Activated CD8-positive, alpha-beta T cell treated with anti-CD3 and anti-CD28 coated beads, Interleukin-2, amount 10 ng/mL, durations not matched to agents 7 days and 5 days (primary cell): ENCODE data around the gene KCNK4. TPM values are rescaled to one million over a fixed set of nuclear protein-coding genes. Genes with fewer than 3 reads are reported as not detected.
"Not testable (repeated sequence)": the region's sequence is repeated elsewhere in the genome, so short reads cannot be mapped to it uniquely, and the experiment has no call there.

ENCODE experiments used
- ATAC-seq: fragments of 150-1000 bp; cut with Tn5 transposase; one replicate; pipeline ENCODE4 v1.10.0; 2021; ENCODE audit warnings: moderate library complexity
- CTCF ChIA-PET: fragments of 350-600 bp; sonication (Branson Sonifier 250); formaldehyde crosslinking; loops from one replicate; lab custom pipeline; 2021; ENCODE audit warnings: antibody characterized with exemption; lab: Charles Lee
- POLR2A ChIA-PET: fragments of 350-600 bp; sonication (Branson Sonifier 250); formaldehyde crosslinking; loops from one replicate; lab custom pipeline; 2021; ENCODE audit warnings: antibody characterized with exemption; lab: Charles Lee
- DNase-seq: peaks from one replicate; pipeline ENCODE4 v3.0.0-alpha.2; 2020
- H3K27ac Mint-ChIP-seq: one replicate; pipeline ENCODE4 v1.8.0; 2021; ENCODE audit warnings: mild to moderate bottlenecking, mixed read lengths
- H3K27me3 Mint-ChIP-seq: one replicate; pipeline ENCODE4 v1.8.0; 2021; ENCODE audit warnings: low read depth, mixed read lengths
- H3K36me3 Mint-ChIP-seq: one replicate; pipeline ENCODE4 v1.8.0; 2021; ENCODE audit warnings: low read depth, mixed read lengths
- H3K4me1 Mint-ChIP-seq: one replicate; pipeline ENCODE4 v1.8.0; 2021; ENCODE audit warnings: low read depth, mixed read lengths
- H3K4me3 Mint-ChIP-seq: one replicate; pipeline ENCODE4 v1.8.0; 2021; ENCODE audit warnings: mild to moderate bottlenecking, mixed read lengths
- H3K9me3 Mint-ChIP-seq: one replicate; pipeline ENCODE4 v1.8.0; 2022; ENCODE audit warnings: mixed read lengths; ENCODE audit not compliant: insufficient read depth
- total RNA-seq, 2 experiments: library from RNA; stranded (reverse); gene quantifications; one replicate each; pipeline ENCODE4 v1.2.3, GENCODE V29; 2021

The KCNK4 gene
- total RNA-seq, 2 experiments from 2014 or later, result not detected

GRCh38 chr11:64303109-64304031 lies 12.3 kb downstream of the KCNK4 start:
- H3K27me3 Mint-ChIP-seq, result peaks cover 25% of the 10 kb centered on the region
- no peak for DNase-seq
- peak overlapping the region; percentile 99 for H3K27ac Mint-ChIP-seq
- no peaks in the 10 kb centered on the region for H3K9me3 Mint-ChIP-seq
- H3K4me1 Mint-ChIP-seq, result peaks cover 52% of the 10 kb centered on the region
- ATAC-seq, result no peak
- peaks cover 13% of the 10 kb centered on the region for H3K36me3 Mint-ChIP-seq
- ChIA-PET CTCF (interaction anchor here (1.1 to 5.8 kb wide), 18 partner anchors 9 to 302 kb away, joined by 3 to 165 read pairs (median 16); partner anchors contain the start of genes BAD, CCDC88B, FERMT3 and GPR137), POLR2A (interaction anchor here (0.9 to 5.5 kb wide), 9 partner anchors 10 to 117 kb away, joined by 3 to 42 read pairs (median 14); partner anchors contain the start of genes BAD, FERMT3, GPR137 and PRDX5)
- H3K4me3 Mint-ChIP-seq, result peak overlapping the region; percentile 88

GRCh38 chr11:64304032-64304315 lies 12.9 kb downstream of the KCNK4 start:
- Mint-ChIP-seq H3K4me3 (peak overlapping the region; percentile 88), H3K36me3 (peaks cover 13% of the 10 kb centered on the region), H3K4me1 (peaks cover 52% of the 10 kb centered on the region), H3K27me3 (peaks cover 21% of the 10 kb centered on the region), H3K27ac (peak overlapping the region; percentile 99), H3K9me3 (no peaks in the 10 kb centered on the region)
- ChIA-PET POLR2A (interaction anchor here (0.9 to 5.5 kb wide), 9 partner anchors 11 to 118 kb away, joined by 3 to 42 read pairs (median 14); partner anchors contain the start of genes BAD, FERMT3, GPR137 and PRDX5), CTCF (interaction anchor here (1.0 to 5.8 kb wide), 23 partner anchors 9 to 303 kb away, joined by 3 to 165 read pairs (median 12); partner anchors contain the start of genes BAD, CCDC88B, DNAJC4 and FERMT3)
- no peak for ATAC-seq
- DNase-seq, result no peak

GRCh38 chr11:64304316-64305072 lies 13.4 kb downstream of the KCNK4 start:
- peak; percentile 45 for ATAC-seq
- H3K27ac Mint-ChIP-seq, result peak overlapping the region; percentile 99
- H3K4me3 Mint-ChIP-seq, result peak overlapping the region; percentile 88
- no peaks in the 10 kb centered on the region for H3K9me3 Mint-ChIP-seq
- POLR2A ChIA-PET, result interaction anchor here (0.9 to 5.5 kb wide), 13 partner anchors 11 to 119 kb away, joined by 3 to 42 read pairs (median 5); partner anchors contain the start of genes BAD, FERMT3, GPR137 and NUDT22
- peak; percentile 97 for DNase-seq
- peaks cover 52% of the 10 kb centered on the region for H3K4me1 Mint-ChIP-seq
- peaks cover 15% of the 10 kb centered on the region for H3K36me3 Mint-ChIP-seq
- CTCF ChIA-PET, result interaction anchor here (0.7 to 5.8 kb wide), 27 partner anchors 9 to 466 kb away, joined by 3 to 165 read pairs (median 9); partner anchors contain the start of genes BAD, CCDC88B, DNAJC4 and FERMT3
- peaks cover 15% of the 10 kb centered on the region for H3K27me3 Mint-ChIP-seq

DNA sequence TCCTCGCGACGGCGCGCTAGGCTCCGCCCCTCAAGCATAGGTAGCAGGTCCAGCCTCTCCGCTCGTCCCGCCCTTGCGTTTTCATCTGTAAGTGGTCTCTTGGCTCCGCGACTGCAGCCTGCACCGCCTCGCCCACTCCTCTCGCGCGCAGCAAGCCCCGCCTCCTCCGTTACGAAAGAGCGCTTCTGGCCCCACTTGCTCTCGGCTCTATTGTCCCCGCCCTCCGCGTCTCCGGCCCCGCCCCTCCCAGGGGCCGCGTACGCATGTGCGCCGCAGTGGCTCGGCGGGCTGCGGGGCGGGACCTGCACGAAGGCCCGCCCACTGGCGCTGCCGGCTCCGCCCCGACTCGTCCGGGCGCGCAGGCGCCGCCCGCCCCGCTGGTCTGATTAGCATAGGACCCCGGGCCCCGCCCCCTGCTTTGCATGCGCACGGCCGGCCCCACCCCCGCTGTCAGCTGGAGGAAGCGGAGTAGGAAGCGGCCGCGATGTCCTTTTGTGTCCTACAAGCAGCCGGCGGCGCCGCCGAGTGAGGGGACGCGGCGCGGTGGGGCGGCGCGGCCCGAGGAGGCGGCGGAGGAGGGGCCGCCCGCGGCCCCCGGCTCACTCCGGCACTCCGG lies 14.1 kb downstream of the KCNK4 start, which contains the start of gene ESRRA:
Gene ESRRA, plus strand, starts transcription at position 450 of the 616 bp plus-strand sequence. CDS start 1,656 bp downstream, outside the sequence.
- no peaks in the 10 kb centered on the region for H3K9me3 Mint-ChIP-seq
- CTCF ChIA-PET, result interaction anchor here (0.7 to 5.8 kb wide), 24 partner anchors 11 to 467 kb away, joined by 3 to 165 read pairs (median 10); partner anchors contain the start of genes BAD, DNAJC4, FERMT3 and GPR137
- peaks cover 17% of the 10 kb centered on the region for H3K36me3 Mint-ChIP-seq
- peaks cover 9% of the 10 kb centered on the region for H3K27me3 Mint-ChIP-seq
- peak; percentile 100 for DNase-seq
- POLR2A ChIA-PET, result interaction anchor here (0.9 to 5.5 kb wide), 10 partner anchors 12 to 119 kb away, joined by 3 to 42 read pairs (median 10); partner anchors contain the start of genes BAD, FERMT3, GPR137 and NUDT22
- peak within 1 kb of the TSS; percentile 95 for H3K4me3 Mint-ChIP-seq
- ATAC-seq, result peak; percentile 80
- peaks cover 52% of the 10 kb centered on the region for H3K4me1 Mint-ChIP-seq
- H3K27ac Mint-ChIP-seq, result peak within 1 kb of the TSS; percentile 99

DNA sequence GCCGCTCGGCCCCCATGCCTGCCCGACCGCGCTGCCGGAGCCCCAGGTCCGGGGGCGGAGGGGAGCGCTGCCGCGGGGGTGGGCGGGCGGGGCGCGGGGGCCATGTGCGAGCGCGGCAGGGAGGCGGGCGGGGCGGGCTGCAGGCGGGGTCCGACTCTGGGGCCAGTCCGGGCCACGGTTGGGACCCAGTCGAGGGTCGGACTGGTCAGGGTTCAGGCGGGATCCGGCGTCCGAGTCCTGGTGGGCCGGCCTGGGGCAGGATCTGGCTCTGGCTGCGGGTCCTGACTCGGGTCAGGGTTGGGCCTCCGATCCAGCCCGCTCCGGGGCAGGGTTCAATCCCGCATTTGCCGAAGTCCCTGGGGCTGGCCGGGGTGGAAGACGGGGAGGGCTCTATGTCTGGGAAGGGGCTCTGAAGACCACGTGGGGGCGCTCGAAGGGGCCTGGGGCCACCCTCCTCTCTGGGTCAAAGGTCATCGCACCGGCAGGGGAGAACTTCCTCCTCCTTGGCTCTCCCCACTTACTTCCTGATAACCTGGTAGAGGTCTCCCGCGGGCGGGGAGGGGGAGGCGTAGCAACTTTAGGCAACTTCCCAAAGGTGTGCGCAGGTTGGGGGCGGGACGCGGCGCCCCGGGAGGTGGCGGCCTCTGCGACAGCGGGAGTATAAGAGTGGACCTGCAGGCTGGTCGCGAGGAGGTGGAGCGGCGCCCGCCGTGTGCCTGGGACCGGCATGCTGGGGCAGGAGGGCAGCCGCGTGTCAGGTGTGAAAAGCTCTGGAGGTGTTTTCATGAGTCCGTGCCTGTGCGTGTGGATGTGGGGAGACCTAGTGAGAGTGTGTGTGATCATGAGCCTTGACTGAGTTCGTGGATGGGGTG lies 14.8 kb downstream of the KCNK4 start:
- CTCF ChIA-PET, result interaction anchor here (1.4 to 5.8 kb wide), 10 partner anchors 12 to 121 kb away, joined by 4 to 148 read pairs (median 16); partner anchors contain the start of genes PPP1R14B, PRDX5, STIP1 and TRMT112
- ATAC-seq (peak; percentile 8), DNase-seq (peak; percentile 75)
- Mint-ChIP-seq H3K36me3 (peaks cover 20% of the 10 kb centered on the region), H3K27me3 (peaks cover 1% of the 10 kb centered on the region), H3K4me1 (peaks cover 48% of the 10 kb centered on the region), H3K9me3 (no peaks in the 10 kb centered on the region), H3K4me3 (peak overlapping the region; percentile 95), H3K27ac (peak overlapping the region; percentile 91)
- POLR2A ChIA-PET, result interaction anchor here (0.7 to 5.5 kb wide), 5 partner anchors 12 to 120 kb away, joined by 4 to 42 read pairs (median 39); partner anchors contain the start of genes FERMT3, PRDX5, STIP1 and TRMT112

- Mint-ChIP-seq H3K27ac (peak overlapping the region; percentile 91), H3K36me3 (peaks cover 23% of the 10 kb centered on the region), H3K4me1 (peaks cover 52% of the 10 kb centered on the region), H3K4me3 (peak overlapping the region; percentile 95), H3K27me3 (no peaks in the 10 kb centered on the region), H3K9me3 (no peaks in the 10 kb centered on the region)
- DNase-seq, result no peak
- ATAC-seq, result no peak
- ChIA-PET POLR2A (interaction anchor here (0.7 to 5.5 kb wide), 2 partner anchors 11 to 35 kb away, joined by 4 to 39 read pairs; partner anchors contain the start of genes PRDX5 and TRMT112), CTCF (interaction anchor here (1.9 kb wide), 1 partner anchor 25 kb away, joined by 7 read pairs; no protein-coding TSS in a partner anchor)
Observed at GRCh38 chr11:64306563-64306875, 15.4 kb downstream of the KCNK4 start.

DNA sequence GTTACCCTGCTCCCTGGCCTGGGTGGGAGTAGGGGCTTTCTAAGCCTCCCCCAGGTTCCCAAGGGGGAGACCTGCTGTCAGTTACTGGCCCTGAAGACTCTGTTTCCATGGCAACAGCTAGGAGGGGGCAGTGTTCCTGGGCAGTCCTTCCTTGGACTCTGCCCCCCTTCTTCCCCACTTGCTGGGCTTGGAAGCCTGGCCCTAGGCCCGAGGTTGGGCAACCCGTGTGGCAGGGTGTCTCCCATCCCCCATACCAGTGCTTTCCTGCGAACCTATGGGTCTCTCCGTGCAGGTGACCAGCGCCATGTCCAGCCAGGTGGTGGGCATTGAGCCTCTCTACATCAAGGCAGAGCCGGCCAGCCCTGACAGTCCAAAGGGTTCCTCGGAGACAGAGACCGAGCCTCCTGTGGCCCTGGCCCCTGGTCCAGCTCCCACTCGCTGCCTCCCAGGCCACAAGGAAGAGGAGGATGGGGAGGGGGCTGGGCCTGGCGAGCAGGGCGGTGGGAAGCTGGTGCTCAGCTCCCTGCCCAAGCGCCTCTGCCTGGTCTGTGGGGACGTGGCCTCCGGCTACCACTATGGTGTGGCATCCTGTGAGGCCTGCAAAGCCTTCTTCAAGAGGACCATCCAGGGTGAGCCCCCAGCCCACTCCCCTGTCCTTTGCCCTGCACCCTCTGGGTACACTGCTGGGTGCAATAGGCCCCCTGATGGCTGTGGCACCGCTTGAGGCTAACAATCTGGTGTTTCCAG lies 15.9 kb downstream of the KCNK4 start:
- Mint-ChIP-seq H3K9me3 (no peaks in the 10 kb centered on the region), H3K27me3 (no peaks in the 10 kb centered on the region), H3K27ac (peak overlapping the region; percentile 91), H3K4me1 (peaks cover 49% of the 10 kb centered on the region), H3K4me3 (peak overlapping the region; percentile 95), H3K36me3 (peaks cover 23% of the 10 kb centered on the region)
- POLR2A ChIA-PET, result interaction anchor here (0.7 to 5.5 kb wide), 2 partner anchors 10 to 36 kb away, joined by 4 to 39 read pairs; partner anchors contain the start of genes PRDX5 and TRMT112
- CTCF ChIA-PET, result interaction anchor here (1.3 to 1.9 kb wide), 2 partner anchors 11 to 24 kb away, joined by 4 to 7 read pairs; partner anchors contain the start of genes PRDX5 and TRMT112
- ATAC-seq (no peak), DNase-seq (no peak)

DNA sequence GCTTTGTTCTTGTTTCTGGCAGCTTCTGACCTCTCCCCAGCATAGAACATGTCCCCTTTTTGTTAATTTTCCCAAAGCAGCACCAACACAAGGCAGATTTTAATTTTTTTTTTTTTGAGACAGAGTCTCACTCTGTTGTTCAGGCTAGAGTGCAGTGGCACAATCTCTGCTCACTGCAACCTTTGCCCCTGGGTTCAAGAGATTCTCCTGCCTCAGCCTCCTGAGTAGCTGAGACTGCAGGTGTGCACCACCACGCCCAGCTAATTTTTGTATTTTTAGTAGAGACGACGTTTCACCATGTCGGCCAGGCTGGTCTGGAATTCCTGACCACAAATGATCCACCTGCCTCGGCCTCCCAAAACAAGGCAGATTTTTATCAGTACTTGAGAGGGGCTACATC lies 16.7 kb downstream of the KCNK4 start:
- Mint-ChIP-seq H3K27ac (peak overlapping the region; percentile 30), H3K36me3 (peaks cover 28% of the 10 kb centered on the region), H3K4me1 (peaks cover 54% of the 10 kb centered on the region), H3K4me3 (peak overlapping the region; percentile 22)
- ChIA-PET POLR2A (interaction anchor here (0.7 to 5.5 kb wide), 2 partner anchors 10 to 1472 kb away, joined by 3 to 39 read pairs; partner anchors contain the start of genes PRDX5 and TRMT112), CTCF (interaction anchor here (1.3 to 1.9 kb wide), 2 partner anchors 10 to 24 kb away, joined by 4 to 7 read pairs; partner anchors contain the start of genes PRDX5 and TRMT112)
- H3K27me3 Mint-ChIP-seq, H3K9me3 Mint-ChIP-seq, DNase-seq, ATAC-seq: not testable (repeated sequence)

DNA sequence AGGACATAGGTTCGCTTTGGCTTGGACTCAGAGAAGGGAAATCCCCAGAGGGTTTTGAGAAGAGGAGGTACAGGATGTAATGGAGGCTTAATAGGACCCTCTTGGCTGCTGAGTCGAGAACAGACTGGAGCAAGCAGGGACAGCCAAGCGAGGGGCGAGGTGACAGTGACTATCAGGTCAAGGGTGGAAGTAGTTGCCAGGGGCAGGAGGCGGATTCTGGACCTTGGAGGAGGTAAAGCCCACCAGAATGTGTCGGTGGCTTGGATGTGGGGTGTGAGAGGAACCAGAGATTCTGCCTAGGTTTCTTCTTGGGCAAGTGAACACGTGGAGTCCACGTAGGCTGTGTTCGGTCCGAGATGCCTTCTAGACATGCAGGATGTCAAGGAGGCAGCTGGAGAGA lies 21.8 kb downstream of the KCNK4 start:
- ChIA-PET POLR2A (no interaction called here), CTCF (interaction anchor here (1.2 to 1.3 kb wide), 2 partner anchors 9 to 19 kb away, joined by 3 to 6 read pairs; no protein-coding TSS in a partner anchor)
- H3K27me3 Mint-ChIP-seq, result no peaks in the 10 kb centered on the region
- peaks cover 46% of the 10 kb centered on the region for H3K36me3 Mint-ChIP-seq
- ATAC-seq (no peak), DNase-seq (no peak)
- no peaks in the 10 kb centered on the region for H3K9me3 Mint-ChIP-seq
- peaks cover 38% of the 10 kb centered on the region for H3K4me1 Mint-ChIP-seq
- peak overlapping the region; percentile 60 for H3K27ac Mint-ChIP-seq
- no peak overlapping the region for H3K4me3 Mint-ChIP-seq
